ENCODE results near the gene RNF114. TPM values are rescaled to one million over a fixed set of nuclear protein-coding genes. Genes with fewer than 3 reads are reported as not detected.
A peak's percentile ranks its signal among the peaks of the same experiment; 100 is the strongest.

RNF114 gene
- total RNA-seq, 4 donors from 2014 or later: 65.2 to 142 (median 78.1) TPM

DNA sequence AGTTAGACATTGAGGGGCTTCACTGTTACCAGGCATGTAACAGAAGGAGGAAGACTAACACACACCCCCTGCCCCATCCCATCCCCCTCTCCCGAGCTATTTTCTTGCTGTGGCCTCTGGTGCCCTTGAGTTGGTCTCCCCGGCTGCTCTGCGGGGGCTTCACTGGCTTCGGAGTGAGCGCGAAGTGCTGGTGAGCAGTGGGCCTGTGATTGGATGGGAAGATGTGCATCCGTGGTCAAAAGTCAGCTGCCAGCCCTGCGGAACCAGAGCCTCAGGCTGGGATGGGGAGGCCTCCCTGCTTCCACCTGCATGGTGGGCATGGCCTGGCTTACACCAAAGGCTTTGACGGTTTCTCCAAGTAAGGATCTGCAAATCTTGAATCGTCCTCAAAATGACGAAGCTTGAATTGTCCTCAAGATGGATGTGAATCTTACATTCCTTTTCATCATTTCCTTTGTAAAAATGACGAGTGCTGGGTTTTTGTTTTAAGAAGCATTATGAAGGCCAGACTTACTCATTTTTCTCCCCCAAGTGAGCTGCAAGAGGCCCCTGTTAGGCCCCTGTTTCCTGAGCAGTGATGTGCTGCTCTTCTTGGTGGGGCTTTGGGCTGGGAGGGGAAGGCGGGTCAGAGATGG, 44.6 kb upstream of the RNF114 start:
- TF ChIP-seq EP300 (IDR thresholded peaks at IDR 0.05) (no peak), POLR2A (IDR thresholded peaks at IDR 0.05; ENCODE audit: low read depth) (no peak), POLR2AphosphoS5 (IDR thresholded peaks at IDR 0.05) (no peak)
- TF ChIP-seq, protein P1, sequence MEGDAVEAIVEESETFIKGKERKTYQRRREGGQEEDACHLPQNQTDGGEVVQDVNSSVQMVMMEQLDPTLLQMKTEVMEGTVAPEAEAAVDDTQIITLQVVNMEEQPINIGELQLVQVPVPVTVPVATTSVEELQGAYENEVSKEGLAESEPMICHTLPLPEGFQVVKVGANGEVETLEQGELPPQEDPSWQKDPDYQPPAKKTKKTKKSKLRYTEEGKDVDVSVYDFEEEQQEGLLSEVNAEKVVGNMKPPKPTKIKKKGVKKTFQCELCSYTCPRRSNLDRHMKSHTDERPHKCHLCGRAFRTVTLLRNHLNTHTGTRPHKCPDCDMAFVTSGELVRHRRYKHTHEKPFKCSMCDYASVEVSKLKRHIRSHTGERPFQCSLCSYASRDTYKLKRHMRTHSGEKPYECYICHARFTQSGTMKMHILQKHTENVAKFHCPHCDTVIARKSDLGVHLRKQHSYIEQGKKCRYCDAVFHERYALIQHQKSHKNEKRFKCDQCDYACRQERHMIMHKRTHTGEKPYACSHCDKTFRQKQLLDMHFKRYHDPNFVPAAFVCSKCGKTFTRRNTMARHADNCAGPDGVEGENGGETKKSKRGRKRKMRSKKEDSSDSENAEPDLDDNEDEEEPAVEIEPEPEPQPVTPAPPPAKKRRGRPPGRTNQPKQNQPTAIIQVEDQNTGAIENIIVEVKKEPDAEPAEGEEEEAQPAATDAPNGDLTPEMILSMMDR (IDR thresholded peaks at IDR 0.05): no peak
- H3K9me3 ChIP-seq: no peaks in the 10 kb centered on the region
- DNase-seq (ENCODE audit: extremely low spot score): no peak
- no peak overlapping the region for H3K4me3 ChIP-seq
- H3K4me1 ChIP-seq: peaks cover 56 to 70% (median 59%) of the 10 kb centered on the region in 4 donors
- WGBS: 81% methylated on average over 12 of the region's 13 CpGs
- H3K36me3 ChIP-seq: peaks cover 4 to 34% (median 19%) of the 10 kb centered on the region in 4 donors
- no peaks in the 10 kb centered on the region for H3K27me3 ChIP-seq
- intact Hi-C loops (cut with DNase I): no loop called here
- no peak overlapping the region for H3K27ac ChIP-seq (replicated peaks in 1 of 4)

DNA sequence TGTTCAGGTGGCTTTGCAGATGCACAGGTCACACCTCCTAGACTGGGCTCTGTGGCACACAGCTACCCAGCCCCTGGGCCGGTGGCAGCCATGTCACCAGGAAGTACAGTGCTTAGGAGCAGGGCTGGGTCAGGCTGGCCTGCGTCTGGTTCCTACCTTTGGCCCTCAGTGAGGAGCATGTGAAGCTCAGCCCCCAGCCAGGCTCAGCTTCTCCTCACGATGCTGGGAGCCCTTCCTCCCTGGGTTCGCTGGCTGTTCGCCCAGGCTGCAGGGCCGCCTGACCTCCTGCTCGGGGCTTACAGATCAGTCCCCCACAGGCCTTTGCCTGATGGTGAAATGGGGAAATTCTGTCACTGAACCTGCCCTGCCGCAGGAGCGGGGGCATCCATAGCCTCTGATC, 43.9 kb upstream of the RNF114 start:
- no peak overlapping the region for H3K4me3 ChIP-seq
- no peaks in the 10 kb centered on the region for H3K27me3 ChIP-seq
- 68% methylated on average over 6 of the region's 9 CpGs for WGBS
- TF ChIP-seq EP300 (IDR thresholded peaks at IDR 0.05): no peak
- TF ChIP-seq POLR2A (IDR thresholded peaks at IDR 0.05; ENCODE audit: low read depth): no peak
- no peak for TF ChIP-seq POLR2AphosphoS5 (IDR thresholded peaks at IDR 0.05)
- TF ChIP-seq, protein P1 (IDR thresholded peaks at IDR 0.05): no peak
- no peaks in the 10 kb centered on the region for H3K9me3 ChIP-seq
- H3K4me1 ChIP-seq: peaks cover 49 to 64% (median 55%) of the 10 kb centered on the region in 4 donors
- H3K27ac ChIP-seq (replicated peaks in 1 of 4): no peak overlapping the region
- DNase-seq (ENCODE audit: extremely low spot score): no peak
- H3K36me3 ChIP-seq: peaks cover 0 to 28% (median 15%) of the 10 kb centered on the region in 4 donors
- intact Hi-C loops (cut with DNase I): no loop called here

DNA sequence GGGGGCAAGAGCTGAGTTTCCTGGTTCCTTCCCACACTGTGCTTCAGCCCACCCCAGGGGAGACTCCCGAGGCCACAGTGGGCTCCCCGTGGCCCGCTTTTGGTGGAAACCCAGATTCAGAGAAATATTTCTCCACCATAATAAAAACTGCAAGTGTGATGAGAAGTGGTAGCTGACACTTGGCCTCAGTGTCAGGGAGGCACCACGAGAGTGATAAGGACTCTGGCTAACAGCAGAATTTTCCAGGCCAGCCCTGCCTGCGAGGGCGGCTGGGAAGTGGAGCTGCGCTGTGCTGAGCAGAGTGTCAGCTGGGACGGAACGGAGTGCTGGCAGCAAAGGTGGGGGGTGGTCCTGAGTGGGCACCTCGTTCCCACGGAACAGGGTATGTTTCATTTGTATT, 43.4 kb upstream of the RNF114 start:
- TF ChIP-seq, protein P1 (IDR thresholded peaks at IDR 0.05): no peak
- no peak for TF ChIP-seq EP300 (IDR thresholded peaks at IDR 0.05)
- TF ChIP-seq POLR2A (IDR thresholded peaks at IDR 0.05; ENCODE audit: low read depth): no peak
- no peak for TF ChIP-seq POLR2AphosphoS5 (IDR thresholded peaks at IDR 0.05)
- Histone ChIP-seq H3K4me3 (no peak overlapping the region), H3K27ac (replicated peaks in 1 of 4) (no peak overlapping the region), H3K4me1 (peaks cover 44 to 59% (median 50%) of the 10 kb centered on the region in 4 donors), H3K36me3 (peaks cover 0 to 22% (median 10%) of the 10 kb centered on the region in 4 donors), H3K27me3 (no peaks in the 10 kb centered on the region), H3K9me3 (no peaks in the 10 kb centered on the region)
- DNase-seq (ENCODE audit: extremely low spot score): no peak
- intact Hi-C loops (cut with DNase I): no loop called here
- WGBS: 53% methylated on average over 9 of the region's 11 CpGs

DNA sequence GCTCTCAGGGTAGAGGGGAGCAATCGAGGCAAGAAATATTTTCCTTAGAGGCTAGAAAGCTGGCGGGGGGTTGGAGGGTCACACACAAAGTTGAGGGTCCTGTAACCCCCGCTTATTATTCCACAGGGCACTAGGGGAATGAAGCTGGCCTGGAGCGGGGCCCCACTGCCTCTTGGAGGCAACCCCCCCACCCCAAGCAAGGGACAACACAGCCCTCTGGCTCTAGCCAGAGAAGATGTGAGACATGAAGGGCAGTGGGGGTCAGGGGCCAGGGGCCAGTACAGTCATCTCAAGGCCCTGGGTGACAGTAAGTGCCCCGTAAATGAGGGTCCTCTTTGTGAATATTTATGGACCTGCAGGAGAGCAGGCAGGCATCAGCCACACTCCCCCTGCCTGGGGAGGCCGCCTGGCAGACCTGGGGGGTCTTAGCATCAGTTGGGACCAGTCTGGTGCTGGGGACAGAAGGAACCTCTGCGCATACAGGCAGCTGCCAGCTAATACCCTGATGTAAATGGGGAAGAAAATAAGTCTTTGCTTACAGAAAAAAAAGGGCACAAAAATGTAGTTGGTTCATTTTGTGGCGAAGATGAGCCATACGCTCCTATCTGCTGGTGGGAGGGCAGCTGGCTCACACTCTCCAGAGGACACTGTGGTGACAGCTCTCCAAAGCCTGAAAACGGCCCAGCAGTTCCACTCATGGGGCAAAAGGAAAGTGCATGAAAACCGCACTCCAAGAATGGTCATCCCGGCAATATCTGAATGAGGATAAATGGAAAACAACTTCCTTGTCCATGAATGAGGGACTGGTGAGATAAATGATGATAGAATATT, 42.7 kb upstream of the RNF114 start:
- WGBS: 82% methylated on average over 12 of the region's 12 CpGs
- peaks cover 0 to 16% (median 6%) of the 10 kb centered on the region in 4 donors for H3K36me3 ChIP-seq
- no peaks in the 10 kb centered on the region for H3K9me3 ChIP-seq
- H3K4me1 ChIP-seq: peaks cover 37 to 52% (median 43%) of the 10 kb centered on the region in 4 donors
- H3K4me3 ChIP-seq: peak overlapping the region in 2 of 4 donors; percentile 11 to 16
- H3K27ac ChIP-seq (replicated peaks in 1 of 4): no peak overlapping the region
- DNase-seq (ENCODE audit: extremely low spot score): no peak
- no peaks in the 10 kb centered on the region for H3K27me3 ChIP-seq
- TF ChIP-seq, protein P1 (IDR thresholded peaks at IDR 0.05): no peak
- no peak for TF ChIP-seq POLR2A (IDR thresholded peaks at IDR 0.05; ENCODE audit: low read depth)
- TF ChIP-seq EP300 (IDR thresholded peaks at IDR 0.05): no peak
- TF ChIP-seq POLR2AphosphoS5 (IDR thresholded peaks at IDR 0.05): no peak
- intact Hi-C loops (cut with DNase I): no loop called here
